ENCODE data around the gene PPP1R14D.

- TF ChIP-seq POLR2AphosphoS5 (IDR thresholded peaks at IDR 0.05; ENCODE audit: borderline replicate concordance, low read depth, low read length) (no peak), EZH2 (IDR thresholded peaks at IDR 0.05) (no peak), FOXP2 (optimal IDR thresholded peaks at IDR 0.05; ENCODE audit: control extremely low read depth, extremely low read length, insufficient read depth) (no peak)
These were observed 56.5 kb downstream of the PPP1R14D start for GRCh38 chr15:40772014-40772413.

Measured in SK-N-MC (cell line).